Measurements from ENCODE around the gene ZNF189. TPM values are rescaled to one million over a fixed set of nuclear protein-coding genes. Genes with fewer than 3 reads are reported as not detected.

The ZNF189 gene
- total RNA-seq, 2 experiments from 2014 or later, result 5.5 to 5.7 TPM

- Mint-ChIP-seq H3K9me3 (no peaks in the 10 kb centered on the region), H3K36me3 (ENCODE audit: low read depth) (no peaks in the 10 kb centered on the region), H3K4me1 (ENCODE audit: low read depth) (no peaks in the 10 kb centered on the region), H3K27ac (no peak overlapping the region), H3K27me3 (ENCODE audit: low read depth) (peaks cover 5% of the 10 kb centered on the region), H3K4me3 (no peak overlapping the region)
- CTCF ChIA-PET, result no interaction called here
- intact Hi-C loops (cut with micrococcal nuclease), result no loop called here
- no peak for DNase-seq
Observed at GRCh38 chr9:101366038-101366756, 32.5 kb upstream of the ZNF189 start.

GRCh38 chr9:101367323-101367722 lies 31.3 kb upstream of the ZNF189 start:
- Mint-ChIP-seq H3K36me3 (ENCODE audit: low read depth) (no peaks in the 10 kb centered on the region), H3K4me3 (no peak overlapping the region), H3K27me3 (ENCODE audit: low read depth) (peaks cover 9% of the 10 kb centered on the region), H3K9me3 (no peaks in the 10 kb centered on the region), H3K27ac (no peak overlapping the region), H3K4me1 (ENCODE audit: low read depth) (no peaks in the 10 kb centered on the region)
- intact Hi-C loops (cut with micrococcal nuclease), result no loop called here
- CTCF ChIA-PET, result interaction anchor here (0.6 to 0.7 kb wide), 2 partner anchors 14 to 158 kb away, joined by 3 to 9 read pairs; no protein-coding TSS in a partner anchor
- no peak for DNase-seq

GRCh38 chr9:101369286-101369685 lies 29.4 kb upstream of the ZNF189 start:
- Mint-ChIP-seq H3K4me3 (no peak overlapping the region), H3K4me1 (ENCODE audit: low read depth) (no peaks in the 10 kb centered on the region), H3K27ac (no peak overlapping the region), H3K36me3 (ENCODE audit: low read depth) (no peaks in the 10 kb centered on the region), H3K9me3 (no peaks in the 10 kb centered on the region), H3K27me3 (ENCODE audit: low read depth) (peaks cover 9% of the 10 kb centered on the region)
- no peak for DNase-seq
- CTCF ChIA-PET, result no interaction called here
- intact Hi-C loops (cut with micrococcal nuclease), result no loop called here

GRCh38 chr9:101369884-101370531 lies 28.6 kb upstream of the ZNF189 start:
- Mint-ChIP-seq H3K4me1 (ENCODE audit: low read depth) (no peaks in the 10 kb centered on the region), H3K36me3 (ENCODE audit: low read depth) (no peaks in the 10 kb centered on the region)
- intact Hi-C loops (cut with micrococcal nuclease), result no loop called here

GRCh38 chr9:101371813-101372212 lies 26.8 kb upstream of the ZNF189 start:
- CTCF ChIA-PET, result interaction anchor here (3.6 kb wide), 1 partner anchor 16 kb away, joined by 18 read pairs; no protein-coding TSS in a partner anchor
- Mint-ChIP-seq H3K4me3 (no peak overlapping the region), H3K36me3 (ENCODE audit: low read depth) (no peaks in the 10 kb centered on the region), H3K27me3 (ENCODE audit: low read depth) (peaks cover 20% of the 10 kb centered on the region), H3K4me1 (ENCODE audit: low read depth) (no peaks in the 10 kb centered on the region), H3K9me3 (no peaks in the 10 kb centered on the region), H3K27ac (no peak overlapping the region)
- intact Hi-C loops (cut with micrococcal nuclease), result no loop called here
- no peak for DNase-seq

More at GRCh38 chr9:101369884-101370531, 28.6 kb upstream of the ZNF189 start:
- Mint-ChIP-seq H3K27ac (no peak overlapping the region), H3K4me3 (no peak overlapping the region), H3K27me3 (ENCODE audit: low read depth) (peaks cover 10% of the 10 kb centered on the region), H3K9me3 (no peaks in the 10 kb centered on the region)
- DNase-seq, result no peak
- CTCF ChIA-PET, result no interaction called here

GRCh38 chr9:101372327-101373118 lies 26.1 kb upstream of the ZNF189 start:
- H3K27me3 Mint-ChIP-seq (ENCODE audit: low read depth), result peaks cover 20% of the 10 kb centered on the region
- no peak overlapping the region for H3K27ac Mint-ChIP-seq
- DNase-seq, result no peak
- intact Hi-C loops (cut with micrococcal nuclease), result no loop called here
- no peak overlapping the region for H3K4me3 Mint-ChIP-seq
- no peaks in the 10 kb centered on the region for H3K9me3 Mint-ChIP-seq
- no peaks in the 10 kb centered on the region for H3K36me3 Mint-ChIP-seq (ENCODE audit: low read depth)
- H3K4me1 Mint-ChIP-seq (ENCODE audit: low read depth), result no peaks in the 10 kb centered on the region
- CTCF ChIA-PET, result interaction anchor here (0.6 to 3.6 kb wide), 2 partner anchors 16 to 57 kb away, joined by 3 to 18 read pairs; no protein-coding TSS in a partner anchor

GRCh38 chr9:101375546-101375945 lies 23.1 kb upstream of the ZNF189 start:
- no peak for DNase-seq
- Mint-ChIP-seq H3K36me3 (ENCODE audit: low read depth) (no peaks in the 10 kb centered on the region), H3K9me3 (peaks cover 2% of the 10 kb centered on the region), H3K27ac (no peak overlapping the region), H3K4me1 (ENCODE audit: low read depth) (no peaks in the 10 kb centered on the region), H3K4me3 (no peak overlapping the region), H3K27me3 (ENCODE audit: low read depth) (peaks cover 19% of the 10 kb centered on the region)
- intact Hi-C loops (cut with micrococcal nuclease), result no loop called here
- CTCF ChIA-PET, result no interaction called here

GRCh38 chr9:101376111-101376848 lies 22.4 kb upstream of the ZNF189 start:
- no peak overlapping the region for H3K4me3 Mint-ChIP-seq
- no peak for DNase-seq
- H3K9me3 Mint-ChIP-seq, result peaks cover 2% of the 10 kb centered on the region
- no peaks in the 10 kb centered on the region for H3K4me1 Mint-ChIP-seq (ENCODE audit: low read depth)
- H3K27me3 Mint-ChIP-seq (ENCODE audit: low read depth), result peaks cover 19% of the 10 kb centered on the region
- intact Hi-C loops (cut with micrococcal nuclease), result no loop called here
- H3K27ac Mint-ChIP-seq, result no peak overlapping the region
- H3K36me3 Mint-ChIP-seq (ENCODE audit: low read depth), result no peaks in the 10 kb centered on the region
- CTCF ChIA-PET, result interaction anchor here (1.1 kb wide), 1 partner anchor 12 kb away, joined by 6 read pairs; no protein-coding TSS in a partner anchor

- Mint-ChIP-seq H3K4me1 (ENCODE audit: low read depth) (no peaks in the 10 kb centered on the region), H3K27me3 (ENCODE audit: low read depth) (peaks cover 12% of the 10 kb centered on the region), H3K9me3 (peaks cover 9% of the 10 kb centered on the region), H3K27ac (no peak overlapping the region), H3K4me3 (no peak overlapping the region), H3K36me3 (ENCODE audit: low read depth) (peaks cover 5% of the 10 kb centered on the region)
- CTCF ChIA-PET, result no interaction called here
- intact Hi-C loops (cut with micrococcal nuclease), result no loop called here
- no peak for DNase-seq
Observed at GRCh38 chr9:101380295-101380694, 18.4 kb upstream of the ZNF189 start.

GRCh38 chr9:101381118-101381517 lies 17.5 kb upstream of the ZNF189 start:
- Mint-ChIP-seq H3K27me3 (ENCODE audit: low read depth) (peaks cover 7% of the 10 kb centered on the region), H3K27ac (no peak overlapping the region), H3K9me3 (peaks cover 12% of the 10 kb centered on the region), H3K4me3 (no peak overlapping the region), H3K36me3 (ENCODE audit: low read depth) (peaks cover 11% of the 10 kb centered on the region), H3K4me1 (ENCODE audit: low read depth) (no peaks in the 10 kb centered on the region)
- intact Hi-C loops (cut with micrococcal nuclease), result no loop called here
- CTCF ChIA-PET, result interaction anchor here (0.7 kb wide), 1 partner anchor 14 kb away, joined by 3 read pairs; no protein-coding TSS in a partner anchor
- DNase-seq, result no peak

- Mint-ChIP-seq H3K36me3 (ENCODE audit: low read depth) (peaks cover 13% of the 10 kb centered on the region), H3K4me3 (no peak overlapping the region), H3K27me3 (ENCODE audit: low read depth) (peaks cover 3% of the 10 kb centered on the region), H3K9me3 (peaks cover 12% of the 10 kb centered on the region), H3K4me1 (ENCODE audit: low read depth) (no peaks in the 10 kb centered on the region), H3K27ac (no peak overlapping the region)
- intact Hi-C loops (cut with micrococcal nuclease), result no loop called here
- CTCF ChIA-PET, result interaction anchor here (0.7 kb wide), 1 partner anchor 15 kb away, joined by 3 read pairs; no protein-coding TSS in a partner anchor
- no peak for DNase-seq
Observed at GRCh38 chr9:101381833-101382342, 16.8 kb upstream of the ZNF189 start.

GRCh38 chr9:101383361-101383760 lies 15.3 kb upstream of the ZNF189 start:
- intact Hi-C loops (cut with micrococcal nuclease), result no loop called here
- Mint-ChIP-seq H3K4me1 (ENCODE audit: low read depth) (peaks cover 6% of the 10 kb centered on the region), H3K27me3 (ENCODE audit: low read depth) (peaks cover 3% of the 10 kb centered on the region), H3K27ac (no peak overlapping the region), H3K36me3 (ENCODE audit: low read depth) (peaks cover 18% of the 10 kb centered on the region), H3K9me3 (peaks cover 10% of the 10 kb centered on the region), H3K4me3 (no peak overlapping the region)
- CTCF ChIA-PET, result no interaction called here
- no peak for DNase-seq

All from activated naive CD4-positive, alpha-beta T cell treated with anti-CD3 and anti-CD28 coated beads for 36 hours (primary cell).